ENCODE results near the gene ZNF587. TPM values are rescaled to one million over a fixed set of nuclear protein-coding genes. Genes with fewer than 3 reads are reported as not detected.
"Not testable (repeated sequence)": the region's sequence is repeated elsewhere in the genome, so short reads cannot be mapped to it uniquely, and the experiment has no call there.

ZNF587 gene
- total RNA-seq, 1 donor from 2014 or later, result 19.3 TPM

DNA sequence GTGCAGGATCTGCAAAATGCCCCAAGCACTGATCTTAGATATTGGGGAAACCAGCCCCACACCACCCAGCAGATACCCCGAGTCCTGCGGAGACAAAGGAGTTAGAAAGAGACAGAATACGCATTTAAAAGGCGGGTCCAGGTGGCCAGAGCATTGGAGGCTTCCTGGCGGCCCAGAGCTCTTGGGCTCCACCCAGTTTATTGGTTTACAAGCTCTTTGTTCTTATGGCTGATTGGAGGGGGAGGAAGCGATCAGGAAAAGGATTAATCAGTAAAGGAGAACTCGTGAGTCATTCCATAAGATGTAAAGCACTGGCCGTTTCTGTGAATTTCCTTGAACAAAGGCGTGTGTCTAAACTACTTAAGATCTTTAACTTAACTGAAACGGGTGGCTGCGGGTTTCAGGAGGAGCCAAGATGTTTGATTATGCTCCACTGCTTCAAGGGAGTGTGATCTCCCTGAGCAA is 926 bp downstream of the ZNF587 start:
- H3K36me3 ChIP-seq (ENCODE audit: control insufficient read depth, insufficient read depth, low read length), result no peaks in the 10 kb centered on the region
- peak; percentile 63 for DNase-seq (ENCODE audit: low read depth)

DNA sequence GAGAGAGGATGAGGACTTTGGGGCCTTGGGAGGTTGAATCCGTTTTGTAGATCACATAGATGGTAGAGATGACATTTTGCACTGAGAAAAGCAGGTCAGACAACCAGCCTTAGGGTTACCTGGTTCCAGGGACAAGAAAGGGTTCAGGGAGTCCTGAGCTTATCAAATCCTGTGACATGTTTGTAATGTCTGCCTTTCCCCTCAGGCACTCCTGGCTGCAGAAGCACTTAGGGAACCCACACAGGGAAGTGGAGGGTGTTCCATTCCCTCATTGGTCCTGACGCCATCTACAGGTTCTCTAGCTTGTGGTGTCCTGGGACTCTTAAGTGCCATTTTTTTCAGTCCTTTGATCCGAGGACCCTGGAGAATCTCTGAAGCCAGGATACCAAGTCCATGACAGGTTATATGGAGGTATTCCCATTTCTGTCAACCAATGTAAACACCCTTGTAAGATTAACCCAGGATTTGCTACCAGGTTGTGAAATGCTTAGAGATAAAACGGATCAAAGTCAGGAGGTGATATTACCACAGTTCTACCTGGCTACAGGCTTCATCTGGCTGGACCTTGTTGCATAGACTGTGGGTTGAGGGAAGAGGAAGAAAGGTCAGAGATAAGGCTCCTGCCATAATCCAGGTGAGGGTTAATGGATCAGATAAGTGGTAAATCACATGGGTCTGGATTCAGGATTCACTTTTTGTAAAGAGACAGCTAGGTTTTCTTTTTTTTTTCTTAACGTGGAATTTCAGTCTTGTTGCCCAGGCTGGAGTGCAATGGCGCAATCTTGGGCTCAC is 2.3 kb downstream of the ZNF587 start:
- H3K36me3 ChIP-seq (ENCODE audit: control insufficient read depth, insufficient read depth, low read length); H3K27me3 ChIP-seq (ENCODE audit: control insufficient read depth, insufficient read depth, low read length); DNase-seq (ENCODE audit: low read depth); H3K4me3 ChIP-seq (ENCODE audit: low read depth, low read length): not testable (repeated sequence)

More for the DNA sequence above, 926 bp downstream of the ZNF587 start:
- H3K27me3 ChIP-seq (ENCODE audit: control insufficient read depth, insufficient read depth, low read length), result no peaks in the 10 kb centered on the region
- peak overlapping the region; percentile 77 for H3K4me3 ChIP-seq (ENCODE audit: low read depth, low read length)
- TF ChIP-seq, protein P1, sequence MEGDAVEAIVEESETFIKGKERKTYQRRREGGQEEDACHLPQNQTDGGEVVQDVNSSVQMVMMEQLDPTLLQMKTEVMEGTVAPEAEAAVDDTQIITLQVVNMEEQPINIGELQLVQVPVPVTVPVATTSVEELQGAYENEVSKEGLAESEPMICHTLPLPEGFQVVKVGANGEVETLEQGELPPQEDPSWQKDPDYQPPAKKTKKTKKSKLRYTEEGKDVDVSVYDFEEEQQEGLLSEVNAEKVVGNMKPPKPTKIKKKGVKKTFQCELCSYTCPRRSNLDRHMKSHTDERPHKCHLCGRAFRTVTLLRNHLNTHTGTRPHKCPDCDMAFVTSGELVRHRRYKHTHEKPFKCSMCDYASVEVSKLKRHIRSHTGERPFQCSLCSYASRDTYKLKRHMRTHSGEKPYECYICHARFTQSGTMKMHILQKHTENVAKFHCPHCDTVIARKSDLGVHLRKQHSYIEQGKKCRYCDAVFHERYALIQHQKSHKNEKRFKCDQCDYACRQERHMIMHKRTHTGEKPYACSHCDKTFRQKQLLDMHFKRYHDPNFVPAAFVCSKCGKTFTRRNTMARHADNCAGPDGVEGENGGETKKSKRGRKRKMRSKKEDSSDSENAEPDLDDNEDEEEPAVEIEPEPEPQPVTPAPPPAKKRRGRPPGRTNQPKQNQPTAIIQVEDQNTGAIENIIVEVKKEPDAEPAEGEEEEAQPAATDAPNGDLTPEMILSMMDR (IDR thresholded peaks at IDR 0.05; ENCODE audit: insufficient read depth, low read length, poor library complexity, severe bottlenecking), result no peak

DNA sequence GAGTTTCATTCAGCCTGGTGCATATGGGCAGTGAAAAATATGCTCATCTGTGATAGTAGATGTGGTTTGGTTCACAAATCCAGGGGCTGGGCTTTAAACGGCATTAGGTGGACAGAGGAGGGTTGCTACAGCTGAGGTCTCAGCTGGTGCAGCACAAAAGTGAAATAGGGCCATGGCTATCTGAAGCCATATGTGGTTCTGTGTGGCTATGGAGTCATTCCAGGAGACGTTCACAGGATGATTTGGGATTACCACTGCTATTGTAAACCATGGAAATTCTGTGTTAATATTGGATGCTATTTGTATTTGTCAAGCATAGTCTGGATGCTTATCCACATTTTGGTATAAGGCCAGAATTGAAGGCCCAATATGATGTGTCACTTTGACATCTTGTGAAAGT is 4.5 kb downstream of the ZNF587 start:
- not testable (repeated sequence) for DNase-seq (ENCODE audit: low read depth); H3K27me3 ChIP-seq (ENCODE audit: control insufficient read depth, insufficient read depth, low read length); H3K36me3 ChIP-seq (ENCODE audit: control insufficient read depth, insufficient read depth, low read length); H3K4me3 ChIP-seq (ENCODE audit: low read depth, low read length)

DNA sequence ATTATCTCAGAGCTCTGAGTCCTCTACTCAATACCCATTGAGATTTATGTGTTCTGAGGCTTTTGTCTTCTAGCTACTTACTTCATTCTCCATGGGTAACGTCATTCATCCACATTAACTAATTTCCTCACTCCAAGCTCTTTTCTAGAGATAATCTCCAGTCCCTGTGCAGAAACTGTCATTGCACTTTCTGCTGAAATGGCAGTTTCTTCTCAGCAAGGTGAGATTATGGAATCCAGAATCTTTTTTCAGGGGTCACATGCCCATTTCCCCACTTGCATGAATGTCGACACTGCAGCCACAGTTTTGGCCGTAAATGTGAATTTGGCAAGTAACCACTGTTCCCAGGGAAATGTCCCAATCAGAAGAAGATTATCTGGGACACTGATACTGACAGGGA is 12.7 kb downstream of the ZNF587 start:
- H3K27me3 ChIP-seq (ENCODE audit: control insufficient read depth, insufficient read depth, low read length); DNase-seq (ENCODE audit: low read depth); H3K36me3 ChIP-seq (ENCODE audit: control insufficient read depth, insufficient read depth, low read length); H3K4me3 ChIP-seq (ENCODE audit: low read depth, low read length): not testable (repeated sequence)

DNA sequence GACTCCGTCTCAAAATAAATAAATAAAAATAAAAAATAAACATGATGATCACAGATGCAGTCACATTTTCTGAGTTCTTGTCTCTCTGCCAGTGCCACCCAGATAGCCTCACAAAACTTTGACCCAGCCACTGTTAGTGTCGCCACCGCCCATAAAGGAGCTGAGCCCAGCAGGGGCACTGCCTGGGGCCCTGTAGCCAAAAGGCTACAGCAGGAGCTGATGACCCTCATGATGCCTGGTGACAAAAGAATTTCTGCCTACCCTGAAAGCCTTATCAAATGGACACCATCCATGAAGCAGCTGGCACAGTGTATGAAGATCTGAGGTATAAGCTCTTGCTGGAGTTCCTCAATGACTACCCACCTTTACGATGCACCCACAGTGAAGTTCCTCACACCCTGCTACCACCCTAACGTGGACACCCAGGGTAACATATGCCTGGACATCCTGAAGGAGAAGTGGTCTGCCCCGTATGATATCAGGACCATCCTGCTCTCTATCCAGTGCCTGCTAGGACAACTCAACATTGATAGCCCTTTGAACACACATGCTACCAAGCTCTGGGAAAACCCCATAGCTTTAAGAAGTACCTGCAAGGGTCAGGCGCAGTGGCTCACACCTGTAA is 18.3 kb downstream of the ZNF587 start:
- no peak overlapping the region for H3K4me3 ChIP-seq (ENCODE audit: low read depth, low read length)
- H3K36me3 ChIP-seq (ENCODE audit: control insufficient read depth, insufficient read depth, low read length), result peaks cover 7% of the 10 kb centered on the region
- DNase-seq (ENCODE audit: low read depth), result no peak
- H3K27me3 ChIP-seq (ENCODE audit: control insufficient read depth, insufficient read depth, low read length), result no peaks in the 10 kb centered on the region
- TF ChIP-seq, protein P1 (IDR thresholded peaks at IDR 0.05; ENCODE audit: insufficient read depth, low read length, poor library complexity, severe bottlenecking), result no peak

DNA sequence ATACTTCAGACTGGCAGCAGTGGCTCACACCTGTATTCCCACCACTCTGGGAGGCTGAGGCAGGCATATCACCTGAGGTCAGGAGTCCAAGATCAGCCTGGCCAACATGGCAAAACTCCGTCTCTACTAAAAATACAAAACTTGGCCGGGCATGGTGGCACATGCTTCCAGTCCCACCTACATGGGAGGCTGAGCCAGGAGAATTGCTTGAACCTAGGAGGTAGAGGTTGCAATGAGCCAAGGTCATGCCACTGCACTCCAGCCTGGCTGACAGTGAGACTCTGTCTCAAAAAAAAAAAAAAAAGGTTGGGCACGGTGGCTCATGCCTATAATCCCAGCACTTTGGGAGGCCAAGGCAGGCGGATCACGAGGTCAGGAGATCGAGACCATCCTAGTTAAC is 20.0 kb downstream of the ZNF587 start:
- not testable (repeated sequence) for H3K36me3 ChIP-seq (ENCODE audit: control insufficient read depth, insufficient read depth, low read length); DNase-seq (ENCODE audit: low read depth); H3K4me3 ChIP-seq (ENCODE audit: low read depth, low read length); H3K27me3 ChIP-seq (ENCODE audit: control insufficient read depth, insufficient read depth, low read length)

DNA sequence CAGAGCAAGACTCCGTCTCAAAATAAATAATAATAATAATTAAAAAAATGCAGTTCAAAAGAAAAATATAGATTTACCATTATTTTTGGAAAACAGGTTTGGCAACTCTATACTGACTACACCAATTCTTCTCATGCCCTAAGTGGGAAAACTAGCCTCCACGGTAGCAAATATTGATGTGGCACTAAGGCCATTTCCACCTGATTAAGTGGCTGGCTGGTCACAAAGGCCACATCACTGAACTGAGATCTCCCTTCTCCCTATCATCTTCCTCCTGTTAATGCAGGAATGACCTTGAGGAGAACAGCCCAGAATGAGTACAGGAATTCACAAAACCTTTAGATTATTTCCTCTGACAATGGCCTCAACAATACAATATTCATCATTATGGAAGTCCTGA is 20.6 kb downstream of the ZNF587 start:
- no peak overlapping the region for H3K4me3 ChIP-seq (ENCODE audit: low read depth, low read length)
- peaks cover 7% of the 10 kb centered on the region for H3K36me3 ChIP-seq (ENCODE audit: control insufficient read depth, insufficient read depth, low read length)
- H3K27me3 ChIP-seq (ENCODE audit: control insufficient read depth, insufficient read depth, low read length), result no peaks in the 10 kb centered on the region
- TF ChIP-seq, protein P1 (IDR thresholded peaks at IDR 0.05; ENCODE audit: insufficient read depth, low read length, poor library complexity, severe bottlenecking), result no peak
- DNase-seq (ENCODE audit: low read depth), result no peak

DNA sequence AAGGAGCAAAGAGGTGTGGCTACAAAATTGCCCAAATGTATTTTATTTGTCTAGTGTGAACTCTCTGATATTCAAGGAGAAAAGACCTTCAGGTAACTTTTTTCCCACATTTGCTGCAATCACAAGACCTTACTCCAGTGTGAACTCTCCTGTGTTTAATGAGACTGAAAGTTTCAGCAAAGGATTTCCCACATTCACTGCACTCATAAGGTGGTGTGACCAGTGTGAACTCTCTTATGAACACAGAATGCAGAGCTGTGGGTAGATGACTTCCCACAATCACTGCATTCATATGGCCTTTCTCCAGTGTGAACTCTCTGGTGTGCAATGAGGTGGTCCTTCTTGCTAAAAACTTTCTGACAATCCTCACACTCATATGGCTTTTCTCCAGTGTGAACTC is 22.8 kb downstream of the ZNF587 start:
- Histone ChIP-seq H3K36me3 (ENCODE audit: control insufficient read depth, insufficient read depth, low read length) (peaks cover 5% of the 10 kb centered on the region), H3K4me3 (ENCODE audit: low read depth, low read length) (no peak overlapping the region), H3K27me3 (ENCODE audit: control insufficient read depth, insufficient read depth, low read length) (no peaks in the 10 kb centered on the region)
- DNase-seq (ENCODE audit: low read depth), result no peak
- TF ChIP-seq, protein P1 (IDR thresholded peaks at IDR 0.05; ENCODE audit: insufficient read depth, low read length, poor library complexity, severe bottlenecking), result no peak

DNA sequence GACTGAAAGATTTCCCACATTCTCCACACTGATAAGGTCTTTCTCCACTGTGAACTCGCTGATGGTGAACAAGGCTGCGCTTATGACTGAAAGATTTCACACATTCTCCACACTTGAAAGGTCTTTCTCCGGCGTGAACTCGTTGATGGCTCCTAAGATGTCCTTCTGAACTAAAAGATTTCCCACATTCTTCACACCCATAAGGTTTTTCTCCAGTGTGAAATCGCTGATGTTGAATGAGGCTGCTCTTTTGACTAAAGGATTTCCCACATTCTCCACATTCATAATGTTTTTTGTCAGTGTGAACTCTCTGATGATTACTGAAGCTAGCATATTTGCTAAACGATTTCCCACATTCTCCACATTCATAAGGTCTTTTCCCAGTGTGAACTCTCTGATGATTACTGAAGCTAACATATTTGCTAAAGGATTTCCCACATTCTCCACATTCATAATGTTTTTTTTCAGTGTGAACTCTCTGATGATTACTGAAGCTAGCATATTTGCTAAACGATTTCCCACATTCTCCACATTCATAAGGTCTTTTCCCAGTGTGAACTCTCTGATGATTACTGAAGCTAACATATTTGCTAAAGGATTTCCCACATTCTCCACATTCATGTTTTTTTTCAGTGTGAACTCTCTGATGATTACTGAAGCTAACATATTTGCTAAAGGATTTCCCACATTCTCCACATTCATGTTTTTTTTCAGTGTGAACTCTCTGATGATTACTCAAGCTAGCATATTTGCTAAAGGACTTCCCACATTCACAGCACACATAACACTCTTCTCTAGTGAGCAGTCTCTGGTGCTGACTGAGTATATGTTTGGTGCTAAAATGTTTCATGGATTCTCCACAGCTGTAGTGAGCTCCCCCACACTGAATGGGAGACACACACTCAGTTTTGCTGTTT is 24.5 kb downstream of the ZNF587 start:
- not testable (repeated sequence) for DNase-seq (ENCODE audit: low read depth); H3K4me3 ChIP-seq (ENCODE audit: low read depth, low read length)

More for the DNA sequence above, 24.5 kb downstream of the ZNF587 start:
- not testable (repeated sequence) for H3K27me3 ChIP-seq (ENCODE audit: control insufficient read depth, insufficient read depth, low read length); H3K36me3 ChIP-seq (ENCODE audit: control insufficient read depth, insufficient read depth, low read length)
